GM12874 (cell line): ENCODE results near the gene FAM53B.

Source experiments
- CTCF ChIP-seq: IDR thresholded peaks from 2 replicates; pipeline ENCODE4 v1.5.1; 2011; ENCODE audit warnings: low read depth, mild to moderate bottlenecking, control low read depth, low read length, moderate library complexity; ENCODE audit not compliant: insufficient read depth

The FAM53B gene

DNA sequence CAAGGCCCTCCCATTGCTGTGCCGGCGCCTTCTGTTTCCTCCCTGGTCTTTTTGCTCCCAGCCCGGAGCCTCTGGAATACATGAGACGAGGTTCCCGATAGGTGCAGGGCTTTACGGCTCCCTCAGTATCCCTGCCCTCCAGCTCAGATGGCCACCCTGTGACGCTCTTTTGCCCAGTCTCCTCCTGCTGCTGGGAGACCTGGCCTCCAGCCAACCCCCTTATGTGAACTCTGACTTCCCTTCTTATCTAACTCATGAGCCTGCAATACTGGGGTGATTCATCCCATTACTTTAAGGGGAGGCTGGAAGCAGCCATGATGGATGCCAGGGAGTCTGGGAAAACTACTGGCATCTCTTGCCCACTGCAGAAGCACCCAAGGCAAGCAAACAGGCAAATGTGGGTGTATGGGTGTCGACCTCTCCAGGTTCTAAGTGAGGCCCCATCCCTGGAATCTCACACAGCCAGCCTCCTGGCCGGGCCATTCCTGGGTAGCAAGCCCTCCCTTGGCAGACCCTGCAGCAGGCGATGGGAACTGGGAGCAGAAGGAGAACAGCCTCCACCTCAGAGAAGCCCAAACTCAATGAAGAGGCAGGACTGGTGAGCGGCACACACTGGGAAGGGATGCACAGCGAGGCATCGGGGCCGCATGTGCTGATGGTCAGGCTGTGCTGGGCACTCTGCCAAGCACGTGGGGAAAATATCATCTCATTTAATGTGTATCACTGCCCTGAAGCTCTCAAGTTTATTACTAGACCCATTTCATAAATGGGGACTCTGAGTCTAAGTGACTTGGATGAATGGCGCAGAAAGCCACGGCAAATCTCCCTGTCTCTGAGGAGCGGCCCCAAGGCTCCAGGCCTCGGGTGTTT, 97.5 kb downstream of the FAM53B start:
- TF ChIP-seq CTCF: no peak

DNA sequence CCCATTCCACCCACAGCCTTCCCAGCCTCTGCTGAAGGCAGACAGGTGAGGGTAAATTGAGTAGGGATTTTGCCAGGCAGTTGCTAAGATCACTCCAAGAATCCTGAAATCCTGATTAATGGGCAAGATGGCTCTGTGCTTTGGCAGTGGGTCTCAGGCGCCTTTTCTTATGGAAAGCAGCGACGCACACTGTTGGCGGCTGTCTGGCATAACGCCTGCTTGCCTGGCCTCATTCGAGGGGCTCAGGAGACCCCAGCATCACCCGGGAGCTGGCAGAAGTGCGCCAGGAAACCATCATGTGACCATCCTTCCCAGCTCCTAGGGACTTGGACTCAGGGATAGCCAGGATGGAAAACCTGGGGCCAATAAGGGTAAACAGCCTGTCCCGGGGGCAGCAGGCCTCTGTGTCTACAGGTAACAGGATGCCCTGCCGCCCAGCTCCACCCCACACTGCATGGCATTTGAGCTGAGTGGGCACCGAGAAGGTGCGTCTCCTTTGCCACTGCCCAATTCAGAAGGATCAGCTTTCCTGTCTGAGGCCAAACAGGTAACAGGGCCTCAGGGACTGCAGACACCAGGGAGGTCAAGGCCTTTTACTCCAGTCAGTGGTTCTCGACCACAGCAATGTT, 98.6 kb downstream of the FAM53B start:
- no peak for TF ChIP-seq CTCF

DNA sequence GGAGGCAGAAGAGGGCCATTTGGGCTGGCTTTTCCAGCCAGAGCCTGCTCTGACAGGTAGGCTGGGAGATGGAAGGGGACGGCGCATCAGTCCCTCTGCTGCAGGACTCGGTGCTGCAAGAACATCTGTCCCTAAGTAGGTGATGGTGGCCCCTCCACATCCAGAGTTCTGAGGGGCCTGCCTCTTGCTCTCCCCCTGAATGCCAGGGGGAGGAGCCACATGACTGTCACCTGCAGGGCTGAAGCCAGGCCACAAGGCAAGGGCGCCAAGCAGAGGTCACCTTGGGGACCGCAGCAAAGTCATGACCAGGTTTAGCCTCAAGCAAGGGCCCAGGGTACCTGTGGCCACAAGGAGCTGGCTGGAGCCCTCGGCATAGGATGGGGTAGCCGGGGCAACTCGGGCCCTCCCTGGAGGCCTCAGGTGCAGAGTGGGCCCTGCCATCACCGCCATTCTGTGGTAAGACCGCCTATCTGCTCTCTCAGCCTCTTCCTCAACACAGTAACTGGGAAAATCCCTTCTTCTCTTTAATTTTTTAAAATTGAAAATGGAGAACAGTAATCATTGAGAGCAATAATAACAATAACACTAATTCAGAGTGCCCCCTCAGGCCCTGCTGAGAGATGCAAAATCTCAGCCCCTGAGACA, 99.3 kb downstream of the FAM53B start:
- peak; percentile 21; the same call in 1 of the 2 replicates for TF ChIP-seq CTCF

GRCh38 chr10:124644236-124644635, 99.9 kb downstream of the FAM53B start:
- no peak for TF ChIP-seq CTCF

DNA sequence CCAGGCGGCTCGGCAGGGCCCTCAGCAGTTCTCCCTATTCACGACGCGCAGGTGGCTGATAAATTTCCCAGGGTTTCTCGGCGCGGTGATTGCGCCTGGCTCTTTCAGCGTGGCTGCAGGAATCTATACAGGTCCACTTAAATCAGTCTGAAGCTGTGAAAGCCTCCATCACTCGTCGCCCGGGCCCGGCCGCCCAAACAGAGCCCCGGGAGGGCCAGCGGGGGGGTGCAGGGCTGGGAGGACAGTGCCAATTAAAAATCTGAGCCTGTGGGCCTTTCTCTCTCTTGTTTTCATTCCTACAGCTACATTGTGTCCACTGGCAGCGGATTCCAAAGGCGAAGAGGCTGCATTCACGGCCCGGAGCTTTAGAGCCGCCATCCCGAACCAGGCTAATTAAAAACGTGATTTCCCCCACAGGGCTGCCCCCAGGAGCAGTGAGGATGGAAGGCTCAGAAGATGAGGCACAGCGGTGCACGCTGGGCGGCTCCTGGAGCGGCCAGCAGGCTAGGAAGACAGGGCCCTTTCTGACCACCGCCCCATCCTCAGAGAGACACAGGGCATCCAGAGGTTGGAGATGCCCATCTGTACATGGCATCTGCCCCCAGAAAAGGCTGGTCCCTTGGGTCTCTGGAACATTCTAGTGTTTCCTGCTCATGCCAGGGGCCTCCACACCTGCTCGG, 100.7 kb downstream of the FAM53B start:
- no peak for TF ChIP-seq CTCF

- no peak for TF ChIP-seq CTCF
Observed at GRCh38 chr10:124642088-124642710, 102.0 kb downstream of the FAM53B start.
